GM19193 (cell line): ENCODE measurements around the gene S1PR3.

ENCODE experiments used
- POLR2A ChIP-seq: IDR thresholded peaks from 4 replicates; pipeline ENCODE4 v1.6.1; 2011; ENCODE audit not compliant: insufficient read depth, insufficient read length; ENCODE audit errors: extremely low read depth

Gene S1PR3

GRCh38 chr9:88979021-88979420, 12.2 kb upstream of the S1PR3 start:
- no peak for TF ChIP-seq POLR2A

GRCh38 chr9:88979791-88980190, 11.5 kb upstream of the S1PR3 start:
- no peak for TF ChIP-seq POLR2A

- no peak for TF ChIP-seq POLR2A
Measured at GRCh38 chr9:88980740-88981203, 10.5 kb upstream of the S1PR3 start.

GRCh38 chr9:88983865-88984542, 7.3 kb upstream of the S1PR3 start:
- TF ChIP-seq POLR2A, result no peak

- no peak for TF ChIP-seq POLR2A
Measured at GRCh38 chr9:88984543-88984883, 6.8 kb upstream of the S1PR3 start.

GRCh38 chr9:88985616-88986015, 5.7 kb upstream of the S1PR3 start:
- TF ChIP-seq POLR2A, result no peak

- TF ChIP-seq POLR2A, result no peak
Measured at GRCh38 chr9:88986776-88987175, 4.5 kb upstream of the S1PR3 start.

GRCh38 chr9:88987661-88988060, 3.6 kb upstream of the S1PR3 start:
- no peak for TF ChIP-seq POLR2A

- TF ChIP-seq POLR2A, result no peak
Measured at GRCh38 chr9:88988796-88989641, 2.2 kb upstream of the S1PR3 start.

- no peak for TF ChIP-seq POLR2A
Measured at GRCh38 chr9:88990041-88990728, 1.1 kb upstream of the S1PR3 start.

- TF ChIP-seq POLR2A, result no peak
Measured at GRCh38 chr9:88990729-88991065, 571 bp upstream of the S1PR3 start.

GRCh38 chr9:88992556-88992955, 1.3 kb downstream of the S1PR3 start:
- TF ChIP-seq POLR2A, result no peak

- no peak for TF ChIP-seq POLR2A
Measured at GRCh38 chr9:88993327-88993726, 2.1 kb downstream of the S1PR3 start.

GRCh38 chr9:88993871-88994460, 2.7 kb downstream of the S1PR3 start:
- no peak for TF ChIP-seq POLR2A

GRCh38 chr9:88994469-88995199, 3.4 kb downstream of the S1PR3 start:
- TF ChIP-seq POLR2A, result no peak
